T-helper 2 cell treated with Interferon-gamma antibody and Interleukin-4, amounts not matched to agents 5 μg/mL and 100 μg/mL, for 36 hours (primary cell): ENCODE results near the gene CTNNBL1.

Experiments
- DNase-seq: peaks from one replicate; pipeline ENCODE4 v3.0.0; 2021; ENCODE audit warnings: low spot score
- H3K27ac Mint-ChIP-seq: one replicate; pipeline ENCODE4 v1.8.0; 2021; ENCODE audit warnings: mild to moderate bottlenecking, mixed read lengths
- H3K27me3 Mint-ChIP-seq: one replicate; pipeline ENCODE4 v1.8.0; 2021; ENCODE audit warnings: low read depth, mixed read lengths
- H3K36me3 Mint-ChIP-seq: one replicate; pipeline ENCODE4 v1.8.0; 2021; ENCODE audit warnings: low read depth, mixed read lengths
- H3K4me1 Mint-ChIP-seq: one replicate; pipeline ENCODE4 v1.8.0; 2021; ENCODE audit warnings: low read depth, mixed read lengths
- H3K4me3 Mint-ChIP-seq: one replicate; pipeline ENCODE4 v1.8.0; 2022; ENCODE audit warnings: mild to moderate bottlenecking, moderate library complexity, mixed read lengths
- H3K9me3 Mint-ChIP-seq: one replicate; pipeline ENCODE4 v1.8.0; 2021; ENCODE audit warnings: mixed read lengths

CTNNBL1 gene

DNA sequence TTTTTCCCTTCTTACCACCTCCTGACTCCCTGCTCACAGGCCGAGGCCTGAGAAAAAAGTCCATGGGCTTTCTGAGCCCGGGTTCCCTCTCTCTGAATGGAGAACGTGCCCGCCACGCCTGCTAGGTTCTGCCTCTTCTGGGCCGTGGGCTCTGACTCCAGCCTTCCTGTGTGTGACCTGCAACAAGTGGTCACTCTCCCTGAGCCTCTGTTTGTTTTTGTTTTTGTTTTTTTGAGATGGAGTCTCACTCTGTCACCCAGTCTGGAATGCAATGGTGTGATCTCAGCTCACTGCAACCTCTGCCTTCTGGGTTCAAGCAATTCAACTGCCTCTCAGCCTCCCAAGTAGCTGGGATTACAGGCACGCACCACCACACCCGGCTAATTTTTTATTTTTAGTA lies 191.2 kb downstream of the CTNNBL1 start:
- Mint-ChIP-seq H3K27me3 (no peaks in the 10 kb centered on the region), H3K36me3 (no peaks in the 10 kb centered on the region), H3K4me1 (no peaks in the 10 kb centered on the region), H3K9me3 (no peaks in the 10 kb centered on the region), H3K4me3 (no peak overlapping the region), H3K27ac (no peak overlapping the region)
- DNase-seq = no peak

GRCh38 chr20:37885593-37886503 lies 192.0 kb downstream of the CTNNBL1 start:
- Mint-ChIP-seq H3K4me1 (no peaks in the 10 kb centered on the region), H3K4me3 (no peak overlapping the region), H3K36me3 (no peaks in the 10 kb centered on the region), H3K27me3 (no peaks in the 10 kb centered on the region), H3K9me3 (no peaks in the 10 kb centered on the region), H3K27ac (no peak overlapping the region)
- no peak for DNase-seq

DNA sequence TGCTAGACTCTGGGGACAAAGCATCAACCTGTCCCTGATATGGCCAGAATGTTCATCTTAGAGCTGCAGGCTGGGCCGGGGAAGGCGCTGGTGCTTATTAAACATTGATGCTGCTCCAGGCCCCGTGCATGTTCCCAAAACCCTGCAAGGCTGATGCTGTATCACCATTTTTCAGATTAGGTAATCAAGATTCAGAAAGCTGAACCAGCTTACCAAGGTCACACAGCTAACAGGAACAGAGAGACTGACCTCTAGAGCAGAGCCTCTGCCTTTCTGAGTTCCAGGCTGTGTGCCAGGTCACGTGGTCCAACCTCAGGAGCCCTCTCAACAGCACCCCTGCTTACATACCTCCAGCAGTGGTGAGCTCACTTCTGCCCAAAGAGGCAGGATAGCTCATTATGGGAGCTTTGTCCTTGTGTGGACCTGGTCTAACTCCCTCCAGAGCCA lies 193.0 kb downstream of the CTNNBL1 start:
- DNase-seq = no peak
- Mint-ChIP-seq H3K4me3 (no peak overlapping the region), H3K27me3 (no peaks in the 10 kb centered on the region), H3K4me1 (no peaks in the 10 kb centered on the region), H3K9me3 (no peaks in the 10 kb centered on the region), H3K27ac (no peak overlapping the region), H3K36me3 (no peaks in the 10 kb centered on the region)

DNA sequence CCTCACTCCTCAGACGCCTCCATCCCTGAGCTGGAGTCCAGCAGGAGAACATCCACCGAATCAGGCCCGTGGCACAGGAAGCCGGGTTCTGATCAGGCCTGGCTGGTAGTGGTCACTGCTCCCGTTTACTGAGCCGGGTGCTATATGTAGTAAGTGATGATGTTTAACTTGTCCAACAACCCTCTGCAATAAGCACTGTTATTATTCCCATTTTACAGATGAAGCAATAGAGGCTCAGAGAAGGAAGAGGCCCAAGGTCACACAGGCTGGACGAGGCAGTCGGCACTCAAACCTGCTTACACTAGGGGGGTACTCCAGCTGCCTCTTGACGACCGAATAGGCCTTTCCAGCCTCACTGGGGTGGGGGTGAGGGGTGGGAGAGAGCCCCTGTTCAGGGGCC lies 194.8 kb downstream of the CTNNBL1 start:
- H3K36me3 Mint-ChIP-seq = no peaks in the 10 kb centered on the region
- no peak for DNase-seq
- no peaks in the 10 kb centered on the region for H3K27me3 Mint-ChIP-seq
- H3K4me3 Mint-ChIP-seq = no peak overlapping the region
- H3K9me3 Mint-ChIP-seq = no peaks in the 10 kb centered on the region
- no peaks in the 10 kb centered on the region for H3K4me1 Mint-ChIP-seq
- no peak overlapping the region for H3K27ac Mint-ChIP-seq

GRCh38 chr20:37890108-37890507 lies 196.3 kb downstream of the CTNNBL1 start:
- Mint-ChIP-seq H3K4me3 (no peak overlapping the region), H3K27ac (no peak overlapping the region), H3K4me1 (no peaks in the 10 kb centered on the region), H3K36me3 (no peaks in the 10 kb centered on the region), H3K27me3 (no peaks in the 10 kb centered on the region), H3K9me3 (no peaks in the 10 kb centered on the region)
- DNase-seq = no peak

- no peaks in the 10 kb centered on the region for H3K36me3 Mint-ChIP-seq
- H3K27me3 Mint-ChIP-seq = no peaks in the 10 kb centered on the region
- H3K4me3 Mint-ChIP-seq = no peak overlapping the region
- no peak overlapping the region for H3K27ac Mint-ChIP-seq
- H3K9me3 Mint-ChIP-seq = no peaks in the 10 kb centered on the region
- no peaks in the 10 kb centered on the region for H3K4me1 Mint-ChIP-seq
- DNase-seq = no peak
These were observed 196.8 kb downstream of the CTNNBL1 start for GRCh38 chr20:37890643-37891042.

- Mint-ChIP-seq H3K9me3 (no peaks in the 10 kb centered on the region), H3K27me3 (no peaks in the 10 kb centered on the region), H3K27ac (no peak overlapping the region), H3K36me3 (no peaks in the 10 kb centered on the region), H3K4me1 (no peaks in the 10 kb centered on the region), H3K4me3 (no peak overlapping the region)
- DNase-seq = no peak
These were observed 198.2 kb downstream of the CTNNBL1 start for GRCh38 chr20:37892001-37892400.

DNA sequence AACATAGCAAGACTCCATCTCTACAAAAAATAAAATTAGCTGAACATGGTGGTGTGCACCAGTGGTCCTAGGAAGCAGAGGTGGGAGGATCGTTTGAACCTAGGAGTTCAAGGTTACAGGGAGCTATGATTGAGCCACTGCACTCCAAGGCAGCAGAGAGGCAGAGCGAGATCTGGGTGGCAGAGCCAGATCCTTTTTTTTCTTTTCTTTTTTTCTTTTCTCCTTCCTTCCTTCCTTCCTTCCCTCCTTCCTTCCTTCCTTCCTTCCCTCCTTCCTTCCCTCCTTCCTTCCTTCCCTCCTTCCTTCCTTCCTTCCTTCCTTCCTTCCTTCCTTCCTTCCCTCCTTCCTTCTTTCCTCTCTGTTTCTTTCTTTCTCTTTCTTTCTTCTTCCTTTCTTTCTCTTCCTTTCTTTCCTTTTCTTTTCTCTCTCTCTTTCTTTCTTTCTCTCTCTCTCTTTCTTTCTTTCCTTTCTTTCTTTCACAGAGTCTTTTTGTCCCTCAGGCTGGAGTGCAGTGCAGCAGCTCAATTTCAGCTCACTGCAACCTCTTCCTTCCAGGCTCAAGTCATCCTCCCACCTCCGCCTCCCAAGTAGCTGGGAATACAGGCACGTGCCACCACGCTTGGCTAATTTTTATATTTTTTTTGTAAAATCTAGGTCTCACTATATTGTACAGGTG lies 199.9 kb downstream of the CTNNBL1 start:
- H3K27me3 Mint-ChIP-seq = no peaks in the 10 kb centered on the region
- no peaks in the 10 kb centered on the region for H3K9me3 Mint-ChIP-seq
- H3K27ac Mint-ChIP-seq = peak overlapping the region; percentile 41
- DNase-seq = no peak
- no peaks in the 10 kb centered on the region for H3K36me3 Mint-ChIP-seq
- no peaks in the 10 kb centered on the region for H3K4me1 Mint-ChIP-seq
- no peak overlapping the region for H3K4me3 Mint-ChIP-seq

- Mint-ChIP-seq H3K4me1 (no peaks in the 10 kb centered on the region), H3K27me3 (peaks cover 3% of the 10 kb centered on the region), H3K9me3 (no peaks in the 10 kb centered on the region), H3K27ac (no peak overlapping the region), H3K4me3 (no peak overlapping the region), H3K36me3 (no peaks in the 10 kb centered on the region)
- no peak for DNase-seq
These were observed 200.6 kb downstream of the CTNNBL1 start for GRCh38 chr20:37894454-37894853.

DNA sequence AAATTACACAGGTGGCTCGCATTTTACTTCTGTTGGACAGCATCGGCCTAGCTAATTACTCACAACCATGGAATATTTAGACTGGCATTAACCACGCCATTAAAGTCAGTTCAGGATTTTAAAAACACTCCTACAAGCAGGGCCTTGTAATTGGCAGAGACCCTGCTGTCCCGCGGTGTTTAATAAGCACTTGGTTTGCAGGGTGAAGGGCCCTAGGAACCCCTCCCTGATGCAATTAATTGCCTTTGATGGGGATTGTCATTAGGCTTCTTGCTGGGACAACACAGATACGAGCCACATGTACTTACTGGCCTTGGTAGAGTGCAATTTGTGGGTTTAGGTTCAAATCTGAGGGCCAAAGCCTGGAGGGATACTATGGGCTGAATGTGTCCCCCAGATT lies 201.3 kb downstream of the CTNNBL1 start:
- Mint-ChIP-seq H3K4me1 (no peaks in the 10 kb centered on the region), H3K4me3 (no peak overlapping the region), H3K27ac (no peak overlapping the region), H3K9me3 (no peaks in the 10 kb centered on the region), H3K27me3 (peaks cover 8% of the 10 kb centered on the region), H3K36me3 (no peaks in the 10 kb centered on the region)
- no peak for DNase-seq

DNA sequence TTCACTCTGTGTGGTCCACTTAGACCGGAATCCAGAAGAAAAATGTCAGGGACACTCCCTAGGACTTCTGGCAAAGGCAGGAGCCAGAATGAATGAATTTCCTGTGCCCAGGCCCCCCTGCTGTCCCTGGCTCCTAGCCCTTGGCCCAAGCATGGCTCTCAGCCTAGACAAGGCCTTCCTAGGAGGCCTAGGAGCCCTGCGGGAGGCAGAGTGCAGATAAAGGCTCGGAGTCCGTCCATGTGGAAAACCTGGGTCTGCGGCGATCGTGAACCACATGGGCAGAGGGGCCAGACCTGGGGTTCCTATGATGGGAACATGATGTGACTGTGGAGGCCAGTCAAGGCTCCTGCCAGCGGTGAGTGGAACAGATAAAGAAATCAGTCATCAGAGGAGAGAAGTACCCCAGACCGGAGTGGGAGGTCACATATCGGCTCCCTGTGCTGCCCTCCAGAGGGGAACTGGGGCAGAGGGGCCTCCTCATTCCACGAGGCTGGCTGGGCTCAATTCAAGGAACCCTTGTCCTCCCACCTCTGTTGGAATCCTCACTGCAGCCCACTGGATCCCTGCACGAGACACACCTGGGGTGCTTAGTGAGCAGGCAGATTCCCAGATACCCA lies 203.2 kb downstream of the CTNNBL1 start:
- H3K27ac Mint-ChIP-seq = no peak overlapping the region
- no peak for DNase-seq
- H3K27me3 Mint-ChIP-seq = peaks cover 20% of the 10 kb centered on the region
- no peaks in the 10 kb centered on the region for H3K9me3 Mint-ChIP-seq
- H3K4me1 Mint-ChIP-seq = no peaks in the 10 kb centered on the region
- H3K36me3 Mint-ChIP-seq = no peaks in the 10 kb centered on the region
- no peak overlapping the region for H3K4me3 Mint-ChIP-seq

DNA sequence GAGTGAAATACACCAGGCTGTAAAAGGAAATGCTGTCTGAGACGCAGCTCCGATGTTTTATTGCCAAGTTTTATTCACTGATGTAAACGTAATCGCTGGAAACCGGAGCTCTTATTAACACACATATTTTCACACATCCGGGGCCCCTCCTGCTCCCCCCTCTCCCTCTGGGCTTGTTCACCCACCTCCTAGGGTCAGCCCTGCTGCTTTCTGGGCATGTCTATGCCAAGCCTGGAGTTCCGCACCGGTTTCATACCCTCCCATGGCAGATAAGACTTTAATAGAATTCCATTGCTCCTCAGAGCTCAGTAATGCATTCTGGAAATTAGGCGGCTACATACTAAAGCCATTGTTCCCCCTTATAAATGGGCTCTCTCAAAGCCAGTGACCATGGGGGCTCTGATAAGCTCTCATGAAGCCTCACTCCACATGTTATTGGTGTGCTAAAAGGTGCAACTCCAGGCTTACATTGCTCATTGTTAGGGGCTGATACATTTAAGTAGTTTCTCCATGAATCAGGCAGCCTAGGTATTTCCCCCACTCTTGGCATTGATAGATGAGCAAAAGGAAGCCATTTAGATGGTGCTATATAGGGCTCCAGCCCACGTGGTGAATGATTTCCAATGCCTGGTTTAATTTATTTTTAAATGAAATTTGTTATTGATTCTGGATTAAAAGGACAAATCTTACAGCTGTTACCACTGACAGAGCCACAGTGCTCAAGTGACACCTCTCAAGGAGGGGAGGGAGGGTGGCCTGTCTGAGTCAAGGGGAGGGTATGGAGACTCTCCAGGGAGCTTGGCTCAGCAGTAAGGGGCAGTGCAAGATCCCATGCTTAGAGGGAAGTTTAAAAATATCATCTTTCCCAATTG lies 204.6 kb downstream of the CTNNBL1 start:
- H3K4me3 Mint-ChIP-seq = no peak overlapping the region
- no peak overlapping the region for H3K27ac Mint-ChIP-seq
- no peaks in the 10 kb centered on the region for H3K9me3 Mint-ChIP-seq
- H3K36me3 Mint-ChIP-seq = peaks cover 1% of the 10 kb centered on the region
- H3K4me1 Mint-ChIP-seq = peaks cover 3% of the 10 kb centered on the region
- peaks cover 25% of the 10 kb centered on the region for H3K27me3 Mint-ChIP-seq
- no peak for DNase-seq

- H3K36me3 Mint-ChIP-seq = peaks cover 1% of the 10 kb centered on the region
- no peak overlapping the region for H3K27ac Mint-ChIP-seq
- H3K27me3 Mint-ChIP-seq = peaks cover 33% of the 10 kb centered on the region
- H3K9me3 Mint-ChIP-seq = no peaks in the 10 kb centered on the region
- DNase-seq = no peak
- H3K4me3 Mint-ChIP-seq = no peak overlapping the region
- peaks cover 5% of the 10 kb centered on the region for H3K4me1 Mint-ChIP-seq
These were observed 205.5 kb downstream of the CTNNBL1 start for GRCh38 chr20:37899105-37900045.
